GM21390 (cell line): ENCODE measurements around the gene TFE3.
"Not testable (repeated sequence)": the region's sequence is repeated elsewhere in the genome, so short reads cannot be mapped to it uniquely, and the experiment has no call there.

ENCODE experiments used
- ATAC-seq: cut with Tn5 transposase; IDR thresholded peaks from one replicate; pipeline ENCODE4 v1.9.1; 2021; ENCODE audit not compliant: unreplicated experiment

The TFE3 gene

DNA sequence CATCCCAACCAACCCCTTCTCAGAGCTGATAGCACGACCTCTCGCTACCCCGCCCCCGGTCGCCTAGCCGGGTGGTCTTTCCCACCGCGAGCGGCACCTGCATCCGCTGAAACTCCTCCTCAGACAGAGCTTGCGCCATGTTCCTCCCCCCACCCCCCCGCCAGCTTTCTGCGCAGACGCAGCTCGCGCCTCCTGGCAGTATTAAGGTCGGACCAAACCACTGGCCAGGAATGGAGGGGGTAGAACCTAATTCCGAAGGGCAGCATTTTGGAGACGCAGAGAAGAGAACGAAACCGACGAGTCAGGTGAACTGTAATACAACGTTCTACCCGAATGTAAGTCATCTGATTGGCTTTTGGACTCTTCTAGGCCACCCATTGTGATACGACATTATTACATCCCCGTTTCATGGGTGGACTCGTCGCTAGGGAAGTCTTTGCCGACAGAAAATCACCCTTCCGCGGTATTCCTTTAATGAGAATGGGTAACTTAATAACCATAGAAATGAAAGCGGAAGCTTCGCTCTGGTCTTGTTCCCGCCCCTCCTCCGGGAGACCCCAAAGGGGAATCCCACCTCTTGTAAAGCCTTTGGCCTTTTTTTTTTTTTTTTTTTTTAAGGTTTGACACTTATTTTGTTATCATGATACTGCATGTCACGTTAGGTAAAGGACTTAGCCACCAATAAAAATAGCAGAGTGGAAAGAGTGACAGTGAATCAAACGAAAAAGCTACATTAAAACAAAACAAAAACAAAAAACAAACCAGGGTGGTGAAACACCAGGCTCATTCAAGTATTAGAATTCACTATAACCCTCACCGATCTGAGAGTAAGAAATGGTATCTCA lies 40.8 kb downstream of the TFE3 start, which contains the start of gene GRIPAP1:
GRIPAP1 (minus strand) TSS at position 174 of the 845 bp plus-strand sequence; CDS start at position 139, 35 bp downstream.
- ATAC-seq: peak; percentile 78

DNA sequence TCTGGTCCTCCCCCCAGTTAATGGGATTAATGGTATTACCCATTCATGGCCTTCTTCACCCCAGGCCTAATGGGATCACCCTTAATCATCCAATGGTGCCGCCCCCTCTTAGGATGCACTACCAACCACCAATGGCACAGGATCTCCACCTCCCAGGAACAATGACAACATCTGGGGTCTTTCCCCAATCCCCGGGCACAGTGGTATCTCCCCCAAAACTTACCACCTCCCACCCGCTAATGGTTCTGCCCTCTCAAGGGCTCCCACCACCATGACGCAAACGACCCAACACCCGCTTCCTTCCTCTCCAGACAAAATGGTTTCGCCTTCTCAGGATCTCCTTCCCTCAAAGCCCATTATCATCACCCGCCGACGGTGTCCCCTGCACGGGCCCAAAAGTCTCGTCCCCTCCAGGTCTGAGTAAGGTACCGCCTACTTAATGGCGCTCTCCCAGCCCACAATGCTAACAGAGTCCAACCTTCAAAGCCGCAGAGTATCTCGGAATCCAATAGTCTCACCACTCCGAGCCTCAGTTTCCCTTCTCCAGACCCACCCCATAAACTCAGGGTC lies 41.6 kb downstream of the TFE3 start:
- peak; percentile 29 for ATAC-seq

DNA sequence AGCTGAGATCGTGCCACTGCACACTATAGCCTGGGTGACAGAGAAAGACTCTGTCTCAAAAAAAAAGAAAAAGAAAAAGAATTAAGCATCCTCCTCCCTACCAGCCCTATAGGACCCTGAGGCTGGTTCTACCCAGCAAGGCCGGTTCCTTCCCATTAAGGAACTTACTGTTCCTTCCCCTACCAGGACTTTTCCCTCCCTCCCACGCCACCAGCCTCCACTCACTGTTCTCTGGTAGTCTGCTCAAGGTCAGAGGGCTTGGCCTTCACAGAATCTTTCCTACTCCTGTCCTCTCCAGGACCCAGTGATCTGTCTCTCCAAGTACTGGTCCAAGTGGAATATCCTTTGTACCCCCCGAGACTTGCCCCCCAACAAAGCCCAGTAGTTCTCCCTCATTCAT lies 42.5 kb downstream of the TFE3 start:
- no peak for ATAC-seq

DNA sequence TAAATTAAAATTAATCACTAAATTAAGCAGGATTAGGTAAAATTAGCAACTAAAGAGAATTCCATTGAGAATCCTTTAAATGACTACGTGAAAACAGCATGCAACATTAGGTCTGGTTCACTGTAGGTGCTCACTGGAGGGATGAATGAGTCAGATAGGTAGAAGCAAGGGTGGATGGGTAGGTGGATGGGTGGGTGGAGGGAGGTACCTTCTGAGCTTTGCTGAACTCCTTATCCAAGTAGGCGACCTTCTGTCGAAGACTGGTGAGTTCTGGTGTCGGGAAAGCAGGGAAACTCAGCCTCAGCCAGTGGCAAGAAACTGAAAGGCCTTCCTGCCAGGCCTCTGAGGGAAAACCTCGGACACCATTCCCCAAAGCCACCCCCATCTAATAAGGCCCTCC lies 44.1 kb downstream of the TFE3 start:
- ATAC-seq: no peak

DNA sequence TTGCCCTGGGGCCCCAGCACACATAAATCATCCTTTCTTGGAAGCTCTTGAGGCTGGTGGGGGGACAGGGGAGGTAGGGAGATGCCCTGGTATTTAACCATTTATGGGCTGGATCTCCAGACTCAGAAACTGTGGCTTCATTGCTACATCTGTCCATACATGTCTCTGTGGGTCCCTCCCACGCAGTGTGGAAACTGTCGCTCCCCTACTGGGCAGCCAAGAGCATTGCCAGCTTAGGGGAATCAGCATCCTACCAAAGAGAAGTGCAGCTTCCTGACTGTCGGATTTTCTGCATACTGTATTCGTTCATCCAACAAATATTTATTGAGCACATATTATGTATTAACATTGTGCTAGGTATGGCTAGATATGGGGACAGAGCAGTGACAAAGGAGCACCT lies 44.8 kb downstream of the TFE3 start:
- ATAC-seq: no peak

DNA sequence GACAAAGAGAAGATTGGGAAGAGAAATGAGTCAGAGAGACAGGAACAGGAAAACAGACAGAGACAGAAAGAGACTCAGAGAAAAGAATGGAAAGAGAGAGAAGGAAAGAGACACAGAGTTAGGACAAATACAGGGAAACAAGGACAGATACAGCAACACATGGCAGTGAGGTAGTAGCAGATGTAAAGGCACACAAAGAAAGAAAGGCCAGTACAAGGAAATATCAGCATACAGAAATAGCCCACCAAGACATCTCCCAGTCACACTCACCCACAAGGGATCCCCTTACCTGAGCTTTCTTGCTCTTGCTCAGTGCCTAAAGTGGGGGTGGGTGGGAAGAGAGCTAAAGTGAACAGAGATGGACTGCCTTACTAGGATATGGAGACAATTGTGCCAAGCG lies 45.3 kb downstream of the TFE3 start:
- no peak for ATAC-seq

DNA sequence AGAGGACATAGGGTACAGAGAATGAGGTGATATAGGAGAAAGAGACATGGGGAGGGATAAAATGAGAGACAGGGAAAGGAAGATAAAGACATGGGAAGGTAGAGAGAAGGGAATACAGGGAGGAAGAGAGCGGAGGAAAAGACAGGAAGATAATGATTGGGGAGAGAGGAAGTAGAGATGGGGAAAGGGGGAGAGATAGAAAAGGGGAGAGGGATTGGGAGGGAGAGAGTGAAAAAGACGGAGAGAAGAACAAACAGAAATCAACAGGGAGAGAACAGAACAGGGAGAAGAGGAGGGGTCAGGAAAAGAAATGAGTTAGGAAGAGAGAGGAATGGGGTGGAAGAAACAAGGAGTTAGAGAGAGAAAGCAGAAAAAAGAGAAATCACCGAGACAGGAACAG lies 45.7 kb downstream of the TFE3 start:
- no peak for ATAC-seq

DNA sequence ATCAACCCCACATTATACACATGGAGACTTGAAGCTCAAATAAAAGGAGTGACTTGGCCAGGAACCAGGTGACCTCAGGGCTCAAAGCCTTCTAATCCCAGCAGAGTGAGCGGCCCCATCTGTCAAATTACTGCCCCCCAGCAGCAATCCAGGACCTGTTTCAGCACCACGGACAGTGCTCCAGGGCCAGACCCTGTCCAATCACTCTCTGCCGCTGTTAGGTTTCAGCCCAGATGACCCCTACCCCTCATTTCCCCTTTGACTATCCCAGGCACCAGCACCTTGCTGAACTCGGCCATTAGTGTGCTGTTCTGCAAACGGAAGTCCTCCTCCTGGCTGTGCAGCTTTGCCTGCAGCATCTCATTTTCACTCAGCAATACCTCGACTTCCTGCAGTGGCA lies 46.2 kb downstream of the TFE3 start:
- no peak for ATAC-seq

DNA sequence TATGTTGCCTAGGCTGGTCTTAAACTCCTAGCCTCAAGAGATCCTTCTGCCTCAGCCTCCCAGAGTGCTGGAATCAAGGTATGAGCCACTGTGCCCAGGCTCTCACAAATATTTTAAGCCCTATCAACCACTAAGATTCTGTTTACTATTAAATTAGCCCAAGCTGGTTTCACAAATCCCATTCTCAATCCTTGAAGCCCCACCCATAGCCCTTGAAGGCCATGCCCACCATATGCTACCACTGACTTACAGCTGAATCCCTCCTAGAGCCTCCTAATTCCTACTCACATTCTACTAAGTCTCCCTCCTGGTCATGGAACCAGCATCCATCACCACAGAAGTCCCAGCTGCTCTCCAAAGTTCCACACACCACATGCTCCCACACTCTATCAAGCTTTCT lies 50.8 kb downstream of the TFE3 start:
- ATAC-seq: no peak

DNA sequence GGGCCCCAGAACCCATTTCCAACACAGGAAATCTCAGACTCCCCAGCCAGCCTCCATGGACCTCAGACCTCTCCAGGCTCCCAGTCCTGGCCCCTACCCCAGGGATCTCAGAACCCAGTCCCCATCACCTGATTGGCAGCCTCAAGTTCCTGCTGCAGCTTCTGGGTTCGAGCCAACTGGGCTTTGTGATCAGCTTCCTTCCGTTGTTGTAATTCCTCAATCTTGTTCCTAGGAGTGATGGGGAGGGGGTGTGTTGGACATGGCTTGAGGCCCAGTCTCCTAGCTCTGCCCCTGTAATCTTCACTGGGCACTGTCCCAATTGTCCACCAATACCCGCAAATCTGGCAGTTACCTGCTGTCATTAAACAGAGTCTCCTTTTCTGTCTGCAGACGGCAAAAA lies 53.7 kb downstream of the TFE3 start:
- ATAC-seq: no peak

DNA sequence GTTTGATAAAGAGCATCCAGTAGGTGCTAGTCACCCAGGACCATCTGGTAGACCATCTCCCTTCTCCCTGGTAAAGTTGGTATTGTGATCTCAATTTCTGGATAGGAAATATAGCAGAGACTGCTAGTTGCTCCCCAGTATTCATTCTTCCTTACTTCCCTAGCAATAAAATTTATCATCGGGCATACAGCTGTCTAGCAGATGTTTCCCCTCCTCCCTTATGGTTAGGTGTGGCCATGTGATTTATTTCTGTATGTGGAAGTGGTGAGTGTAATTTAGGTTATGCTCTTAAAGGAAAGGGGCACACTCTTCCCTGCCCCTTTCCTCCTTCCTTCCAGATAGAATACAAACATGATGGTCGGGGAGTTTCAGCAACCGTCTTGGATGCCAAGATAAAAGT lies 59.3 kb downstream of the TFE3 start:
- ATAC-seq: no peak

DNA sequence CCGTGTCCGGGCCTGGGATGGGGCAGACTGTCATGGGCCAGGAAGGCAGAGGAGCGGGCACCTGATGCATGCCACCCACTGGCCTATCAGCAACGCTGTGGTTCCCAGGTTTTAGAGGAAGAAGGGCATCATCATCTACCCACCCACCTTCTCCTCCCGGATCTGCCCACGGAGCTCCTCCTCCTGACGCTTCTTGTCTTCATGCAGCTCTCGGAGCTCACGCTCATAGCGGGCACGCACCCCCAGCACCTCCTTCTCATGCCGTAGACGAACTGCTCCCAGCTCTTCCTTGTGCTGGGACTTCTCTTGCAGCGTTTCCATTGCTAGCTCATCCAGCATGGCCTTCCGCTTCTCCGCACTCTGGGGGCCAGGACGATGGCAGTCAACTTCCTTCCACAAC lies 60.1 kb downstream of the TFE3 start:
- ATAC-seq: no peak

DNA sequence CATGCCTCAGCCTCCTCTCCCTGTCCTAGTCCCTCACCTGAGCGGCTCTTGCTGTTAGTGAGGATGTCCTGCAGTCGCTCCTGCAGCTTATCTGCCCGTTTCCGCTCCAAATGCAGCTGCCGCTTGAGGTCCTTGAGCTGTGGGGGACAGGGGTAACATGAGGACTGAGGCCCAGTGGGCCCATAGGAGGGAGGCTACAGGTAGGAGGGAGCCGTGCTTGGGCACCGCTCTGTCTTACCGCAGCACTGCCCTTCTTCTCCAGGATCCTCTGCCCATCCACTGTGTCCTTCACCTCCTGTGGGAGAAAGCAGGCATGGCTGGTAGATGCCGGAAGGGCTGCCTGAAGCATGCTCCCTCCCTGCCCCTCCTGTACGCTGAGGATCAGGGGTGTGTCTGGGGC lies 62.0 kb downstream of the TFE3 start:
- ATAC-seq: no peak

DNA sequence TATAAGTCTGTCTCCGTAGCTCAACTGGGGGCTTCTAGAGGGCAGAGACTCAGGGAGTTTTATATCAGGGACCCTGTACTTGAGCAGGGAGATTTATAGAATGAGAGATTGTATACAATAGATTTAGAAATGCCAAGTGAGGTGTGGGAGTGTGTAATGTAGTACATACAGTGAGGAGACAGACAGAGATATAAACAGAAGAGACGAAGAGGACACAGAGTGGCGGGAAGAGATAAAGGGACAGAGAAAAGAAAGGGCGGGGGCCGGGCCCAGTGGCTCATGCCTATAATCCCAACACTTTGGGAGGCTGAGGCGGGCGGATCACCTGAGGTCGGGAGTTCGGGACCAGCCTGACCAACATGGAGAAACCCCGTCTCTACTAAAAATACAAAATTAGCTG lies 62.8 kb downstream of the TFE3 start:
- ATAC-seq: not testable (repeated sequence)
